ENCODE results near the gene GFER. TPM values are rescaled to one million over a fixed set of nuclear protein-coding genes. Genes with fewer than 3 reads are reported as not detected.
A peak's percentile ranks its signal among the peaks of the same experiment; 100 is the strongest.

GFER gene
- total and polyA plus RNA-seq, 9 of the 15 experiments (the other 6 are each of a cell fraction or from before 2014, with no cell fraction given) = 4.3 to 53.7 (median 19.8) TPM

- H3K79me2 ChIP-seq (ENCODE audit: control insufficient read depth, insufficient read depth, low read length) = peaks cover 38% of the 10 kb centered on the region
- DNase-seq (ENCODE audit: extremely low read depth in 1 of 4, low spot score in 3 of 4) = no peak
- ATAC-seq = no peak
- no peak for FAIRE-seq
- ChIA-PET POLR2A (interaction anchor here (0.6 to 1.8 kb wide), 5 partner anchors 8 to 113 kb away, joined by 3 to 10 read pairs (median 3); partner anchors contain the start of gene RPS2), CTCF (ENCODE audit: low intra/inter-chr PET ratio) (no interaction called here)
- in situ Hi-C loops (cut with MboI) (no loop called here), intact Hi-C loops (cut with micrococcal nuclease) (no loop called here)
- peaks cover 59% of the 10 kb centered on the region; the same call in 2 of the 3 replicates for H3K36me3 ChIP-seq (ENCODE audit: control insufficient read depth, insufficient read depth, low read length)
- H4K20me1 ChIP-seq (replicated peaks; ENCODE audit: control insufficient read depth, insufficient read depth, low read length) = no peaks in the 10 kb centered on the region
- no peak overlapping the region for H3K27ac ChIP-seq (ENCODE audit: extremely low read depth, low read depth, low read length)
- H3K4me1 ChIP-seq (replicated peaks in 1 of 2; ENCODE audit: control insufficient read depth in 2 of 2, insufficient read depth in 2 of 2, low read length in 2 of 2) = peaks cover 7 to 80% of the 10 kb centered on the region in 2 experiments; a peak in 4 of 5 replicates
- no peaks in the 10 kb centered on the region for H3K9me3 ChIP-seq (replicated peaks; ENCODE audit: control insufficient read depth, insufficient read depth, low read depth, low read length)
- H3K4me2 ChIP-seq (ENCODE audit: insufficient read depth, low read length) = no peak overlapping the region
- peak overlapping the region in 1 of 2 experiments; percentile 56; a peak in 2 of 4 replicates for H3K9ac ChIP-seq (ENCODE audit: insufficient read depth in 1 of 2, low read depth in 2 of 2, low read length in 2 of 2)
- BruUV-seq (replicated peaks) = no TSS peak
- H3K27me3 ChIP-seq (ENCODE audit: control insufficient read depth in 2 of 2, insufficient read depth in 2 of 2, low read length in 2 of 2) = no peaks in the 10 kb centered on the region
- no peak overlapping the region for H2AFZ ChIP-seq (ENCODE audit: low read depth, low read length)
- WGBS (ENCODE audit: insufficient coverage, low coverage, missing lambda C conversion rate) = 96% methylated on average over 37 of the region's 42 CpGs
- H3K9me1 ChIP-seq (ENCODE audit: control insufficient read depth, insufficient read depth, low read length) = no peaks in the 10 kb centered on the region
- H3K4me3 ChIP-seq = no peak overlapping the region
- TF ChIP-seq ZBTB43 (CRISPR knock-in tag; IDR thresholded peaks at IDR 0.05) (no peak), RFX1 (IDR thresholded peaks at IDR 0.05) (no peak), HOXB6 (CRISPR knock-in tag; IDR thresholded peaks at IDR 0.05; ENCODE audit: borderline replicate concordance) (no peak), DDX20 (tag; IDR thresholded peaks at IDR 0.05; ENCODE audit: low read depth) (no peak), DIDO1 (tag; IDR thresholded peaks at IDR 0.05; ENCODE audit: low read depth) (no peak), BCL6 (CRISPR knock-in tag; IDR thresholded peaks at IDR 0.05) (no peak), ZNF583 (CRISPR knock-in tag; IDR thresholded peaks at IDR 0.05) (no peak), ZBTB11 (CRISPR knock-in tag; IDR thresholded peaks at IDR 0.05) (no peak), ELF2 (CRISPR knock-in tag; IDR thresholded peaks at IDR 0.05) (no peak), SMAD1 (IDR thresholded peaks at IDR 0.05; ENCODE audit: low read depth, low read length, partially characterized antibody) (no peak), EWSR1 (IDR thresholded peaks at IDR 0.05; ENCODE audit: borderline replicate concordance, low read depth, partially characterized antibody) (no peak), ERF (CRISPR knock-in tag; IDR thresholded peaks at IDR 0.05) (no peak), POLR2AphosphoS5 (IDR thresholded peaks at IDR 0.05; ENCODE audit: control insufficient read depth, insufficient read depth, low read depth, low read length) (no peak), GTF2E2 (tag; IDR thresholded peaks at IDR 0.05) (no peak)
Measured at GRCh38 chr16:1974157-1975070, 9.6 kb upstream of the GFER start.
